Endothelial cell (in vitro differentiated cells): ENCODE measurements around the gene KCNMA1. TPM values are rescaled to one million over a fixed set of nuclear protein-coding genes. Genes with fewer than 3 reads are reported as not detected.
"Not testable (repeated sequence)": the region's sequence is repeated elsewhere in the genome, so short reads cannot be mapped to it uniquely, and the experiment has no call there.

ENCODE experiments used
- DNase-seq: peaks from one replicate; pipeline ENCODE4 v3.0.0; 2021; ENCODE audit warnings: low spot score
- H3K27ac Mint-ChIP-seq: one replicate; pipeline ENCODE4 v1.8.0; 2021; ENCODE audit warnings: mixed read lengths, inconsistent platforms; ENCODE audit not compliant: unreplicated experiment
- H3K27me3 Mint-ChIP-seq: one replicate; pipeline ENCODE4 v1.8.0; 2021; ENCODE audit warnings: mild to moderate bottlenecking, moderate library complexity, mixed read lengths, inconsistent platforms; ENCODE audit not compliant: unreplicated experiment
- H3K36me3 Mint-ChIP-seq: one replicate; pipeline ENCODE4 v1.8.0; 2021; ENCODE audit warnings: mild to moderate bottlenecking, low read depth, mixed read lengths, inconsistent platforms; ENCODE audit not compliant: unreplicated experiment
- H3K4me1 Mint-ChIP-seq: one replicate; pipeline ENCODE4 v1.8.0; 2021; ENCODE audit warnings: mild to moderate bottlenecking, mixed read lengths, inconsistent platforms; ENCODE audit not compliant: unreplicated experiment
- H3K4me3 Mint-ChIP-seq: one replicate; pipeline ENCODE4 v1.8.0; 2021; ENCODE audit warnings: mild to moderate bottlenecking, mixed read lengths, inconsistent platforms; ENCODE audit not compliant: unreplicated experiment
- H3K9me3 Mint-ChIP-seq: one replicate; pipeline ENCODE4 v1.8.0; 2021; ENCODE audit warnings: mixed read lengths, inconsistent platforms; ENCODE audit not compliant: unreplicated experiment
- CTCF ChIP-seq: fragments of 200-600 bp; sonication (generic); IDR thresholded peaks from one replicate; pipeline ENCODE4 v1.5.0; 2021; ENCODE audit warnings: antibody characterized with exemption; ENCODE audit not compliant: unreplicated experiment
- total RNA-seq: library from RNA; stranded (reverse); fragmentation: NEBNext Ultra II Directional; extraction: Animal tissue kit (Norgen Biotek cat#: 25700); gene quantifications from one replicate; pipeline ENCODE4 v1.2.1, GENCODE V29; 2021; ENCODE audit not compliant: unreplicated experiment

KCNMA1 gene
- total RNA-seq, 1 donor from 2014 or later: 5.1 TPM

DNA sequence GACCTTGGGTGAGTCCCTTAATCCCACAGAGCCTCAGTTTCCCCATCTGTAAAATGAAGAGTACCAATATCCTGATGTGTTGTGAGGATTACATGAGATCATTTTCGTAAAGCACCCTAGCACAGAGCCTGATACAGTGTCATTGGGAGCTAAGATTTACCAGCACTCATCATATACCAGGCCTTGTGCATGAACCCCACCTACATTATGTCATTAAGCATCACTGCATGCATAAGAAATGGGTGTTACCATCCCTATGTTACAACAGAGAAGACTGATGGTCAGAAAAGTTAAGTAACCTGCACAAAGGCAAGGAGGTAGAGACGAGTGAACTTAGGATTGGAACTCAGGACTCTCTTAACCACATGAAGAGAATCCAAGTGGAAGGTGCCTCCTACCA is 290.6 kb downstream of the KCNMA1 start:
- DNase-seq: no peak
- Mint-ChIP-seq H3K27me3 (peaks cover 2% of the 10 kb centered on the region), H3K9me3 (no peaks in the 10 kb centered on the region), H3K4me1 (no peaks in the 10 kb centered on the region), H3K27ac (no peak overlapping the region), H3K4me3 (no peak overlapping the region), H3K36me3 (no peaks in the 10 kb centered on the region)
- TF ChIP-seq CTCF: no peak

- no peaks in the 10 kb centered on the region for H3K9me3 Mint-ChIP-seq
- DNase-seq: no peak
- H3K4me1 Mint-ChIP-seq: no peaks in the 10 kb centered on the region
- H3K36me3 Mint-ChIP-seq: no peaks in the 10 kb centered on the region
- no peak for TF ChIP-seq CTCF
- peaks cover 5% of the 10 kb centered on the region for H3K27me3 Mint-ChIP-seq
- H3K4me3 Mint-ChIP-seq: no peak overlapping the region
- no peak overlapping the region for H3K27ac Mint-ChIP-seq
Measured at GRCh38 chr10:77341055-77341454, 296.6 kb downstream of the KCNMA1 start.

DNA sequence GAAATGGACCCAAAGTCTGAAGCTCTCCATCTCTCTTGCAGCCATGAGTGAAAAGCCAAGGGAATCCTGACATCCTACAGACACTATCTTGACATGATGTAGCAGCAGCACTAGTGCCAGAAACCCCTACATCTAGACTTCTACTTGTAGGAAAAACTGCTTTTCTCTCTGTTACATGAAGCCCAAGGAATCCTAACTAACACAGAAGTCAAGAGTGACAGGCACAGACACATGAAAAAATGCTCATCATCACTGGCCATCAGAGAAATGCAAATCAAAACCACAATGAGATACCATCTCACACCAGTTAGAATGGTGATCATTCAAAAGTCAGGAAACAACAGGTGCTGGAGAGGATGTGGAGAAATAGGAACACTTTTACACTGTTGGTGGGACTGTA is 297.7 kb downstream of the KCNMA1 start:
- not testable (repeated sequence) for H3K36me3 Mint-ChIP-seq

DNA sequence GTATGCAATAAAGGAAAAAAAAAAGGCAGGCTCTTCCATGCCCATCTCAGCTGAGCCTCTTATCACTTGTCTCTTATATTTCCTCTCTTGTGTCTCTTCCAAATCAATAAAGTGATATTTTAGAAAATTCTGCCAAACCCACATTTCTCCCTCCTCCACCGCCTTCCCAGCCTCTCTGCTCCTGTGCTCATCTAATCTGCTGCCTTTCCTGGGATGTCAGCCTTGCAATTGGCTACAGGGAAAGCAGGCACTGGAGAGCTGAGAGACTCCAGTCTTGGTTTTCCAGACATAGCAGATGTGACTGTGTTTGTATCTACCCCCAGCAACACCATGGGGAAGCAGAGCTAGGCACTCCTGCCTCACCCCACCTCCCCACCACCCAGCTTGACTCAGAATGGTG is 298.4 kb downstream of the KCNMA1 start:
- Mint-ChIP-seq H3K36me3 (no peaks in the 10 kb centered on the region), H3K9me3 (no peaks in the 10 kb centered on the region), H3K4me1 (no peaks in the 10 kb centered on the region), H3K27me3 (peaks cover 5% of the 10 kb centered on the region), H3K4me3 (no peak overlapping the region), H3K27ac (no peak overlapping the region)
- DNase-seq: no peak
- no peak for TF ChIP-seq CTCF

More for the DNA sequence above, 297.7 kb downstream of the KCNMA1 start:
- H3K4me3 Mint-ChIP-seq, H3K4me1 Mint-ChIP-seq, H3K27ac Mint-ChIP-seq, H3K9me3 Mint-ChIP-seq, H3K27me3 Mint-ChIP-seq, DNase-seq: not testable (repeated sequence)

DNA sequence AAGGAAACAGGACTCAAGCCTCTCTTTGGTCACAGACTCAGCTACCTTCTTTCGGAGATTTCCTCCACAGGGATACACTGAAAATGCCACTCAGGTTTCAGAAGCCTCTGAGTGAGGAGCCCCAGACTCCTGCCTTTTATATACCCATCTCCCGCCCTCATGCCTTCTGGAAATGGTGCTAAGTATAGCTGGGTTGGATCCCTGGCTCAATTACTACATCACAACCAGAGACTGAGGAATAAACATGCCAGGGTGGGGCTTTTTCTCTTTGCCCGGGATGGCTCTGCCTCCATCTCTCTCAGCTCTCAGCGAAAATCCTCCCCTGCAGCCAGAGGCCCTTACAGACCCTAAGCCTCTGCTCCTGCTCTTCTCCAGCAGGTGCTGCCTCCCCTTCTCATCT is 299.5 kb downstream of the KCNMA1 start:
- Mint-ChIP-seq H3K36me3 (no peaks in the 10 kb centered on the region), H3K4me3 (no peak overlapping the region)
- DNase-seq: no peak

More for the DNA sequence above, 299.5 kb downstream of the KCNMA1 start:
- H3K9me3 Mint-ChIP-seq: no peaks in the 10 kb centered on the region
- H3K27me3 Mint-ChIP-seq: peaks cover 5% of the 10 kb centered on the region
- H3K27ac Mint-ChIP-seq: no peak overlapping the region
- no peaks in the 10 kb centered on the region for H3K4me1 Mint-ChIP-seq
- no peak for TF ChIP-seq CTCF
